Ishikawa (cell line): Measurements from ENCODE around the gene ELFN1.

Experiments used
- CEBPB ChIP-seq: IDR thresholded peaks from 2 replicates; pipeline ENCODE4 v1.6.1; 2012
- CREB1 ChIP-seq: IDR thresholded peaks from 2 replicates; pipeline ENCODE4 v1.6.1; 2012; ENCODE audit warnings: low read depth
- EGR1 ChIP-seq: IDR thresholded peaks from 2 replicates; pipeline ENCODE4 v1.6.1; 2012
- EP300 ChIP-seq: IDR thresholded peaks from 2 replicates; pipeline ENCODE4 v1.6.1; 2012; ENCODE audit warnings: borderline replicate concordance
- FOXM1 ChIP-seq: IDR thresholded peaks from 2 replicates; pipeline ENCODE4 v1.6.1; 2012; ENCODE audit warnings: low read depth, borderline replicate concordance
- NFIC ChIP-seq: IDR thresholded peaks from 2 replicates; pipeline ENCODE4 v1.6.1; 2012
- RAD21 ChIP-seq: IDR thresholded peaks from 2 replicates; pipeline ENCODE4 v1.6.1; 2012; ENCODE audit warnings: low read depth
- TAF1 ChIP-seq: IDR thresholded peaks from 2 replicates; pipeline ENCODE4 v1.6.1; 2012; ENCODE audit warnings: low read depth, mild to moderate bottlenecking
- TCF12 ChIP-seq: IDR thresholded peaks from 2 replicates; pipeline ENCODE4 v1.6.1; 2012; ENCODE audit warnings: low read depth
- TEAD4 ChIP-seq: IDR thresholded peaks from 2 replicates; pipeline ENCODE4 v1.6.1; 2012
- YY1 ChIP-seq: IDR thresholded peaks from 2 replicates; pipeline ENCODE4 v1.6.1; 2012; ENCODE audit warnings: low read depth
- ZBTB7A ChIP-seq: IDR thresholded peaks from 2 replicates; pipeline ENCODE4 v1.6.1; 2012; ENCODE audit warnings: low read depth
- TF ChIP-seq, protein P1 (sequence below): IDR thresholded peaks from 2 replicates; pipeline ENCODE4 v1.6.1; 2012
- TF ChIP-seq, protein P2 (sequence below): IDR thresholded peaks from 2 replicates; pipeline ENCODE4 v1.6.1; 2012
- TF ChIP-seq, protein P3 (sequence below): IDR thresholded peaks from 2 replicates; pipeline ENCODE4 v1.6.1; 2012; ENCODE audit warnings: low read depth, mild to moderate bottlenecking

The ELFN1 gene

DNA sequence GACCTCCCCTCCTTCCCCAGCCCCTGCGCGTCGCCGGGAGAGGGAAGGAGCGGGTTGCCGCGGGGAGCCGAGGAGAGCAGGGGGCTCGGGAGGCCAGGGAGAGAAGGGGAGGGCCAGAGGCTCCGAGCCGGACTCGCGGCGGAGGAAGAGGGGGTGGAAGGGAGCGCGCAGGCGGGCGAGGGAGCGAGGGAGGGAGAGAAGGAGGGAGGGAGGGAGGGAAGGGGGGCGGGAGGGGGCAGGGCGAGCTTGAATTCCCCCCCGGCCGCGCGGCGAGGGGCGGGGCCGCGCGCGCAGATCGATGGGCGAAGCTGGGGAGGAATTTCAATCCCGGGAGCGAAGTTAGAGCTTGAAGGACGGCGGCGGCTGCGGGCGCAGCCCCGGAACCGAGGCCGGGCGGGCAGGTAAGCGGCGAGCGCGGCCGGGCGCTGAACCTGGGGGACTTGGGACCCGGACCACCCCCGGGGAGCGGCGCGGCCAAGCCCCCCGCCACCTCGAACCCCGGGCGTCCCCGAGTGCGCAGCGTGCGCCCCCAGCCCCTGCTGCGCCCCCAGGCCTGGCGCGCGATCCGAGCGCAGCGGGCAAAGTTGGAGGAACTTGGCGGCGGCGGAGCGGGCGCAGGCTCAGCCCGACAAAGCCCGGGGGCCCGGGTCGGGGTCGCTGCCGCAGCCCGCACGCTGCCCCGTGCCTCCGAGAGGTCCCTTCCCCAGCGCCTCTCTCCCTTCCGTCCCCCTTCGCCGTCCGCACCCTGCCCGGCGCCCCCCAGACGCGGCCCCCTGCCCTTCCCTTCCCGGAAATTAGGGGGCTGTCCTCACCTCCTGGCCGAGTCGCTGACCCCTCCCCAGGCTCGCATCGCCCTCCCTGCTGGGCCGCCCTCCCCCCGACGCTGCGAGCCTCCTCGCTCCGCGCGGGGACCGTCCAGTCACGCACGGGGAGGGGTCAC lies at the start of gene ELFN1:
ELFN1 (plus strand) TSS at position 324 of the 940 bp plus-strand sequence. CDS start 74,320 bp downstream, outside the sequence.
- TF ChIP-seq ZBTB7A (0 out of 2 replicates have a peak, but pooled peaks have one; percentile 44), CEBPB (no peak)

DNA sequence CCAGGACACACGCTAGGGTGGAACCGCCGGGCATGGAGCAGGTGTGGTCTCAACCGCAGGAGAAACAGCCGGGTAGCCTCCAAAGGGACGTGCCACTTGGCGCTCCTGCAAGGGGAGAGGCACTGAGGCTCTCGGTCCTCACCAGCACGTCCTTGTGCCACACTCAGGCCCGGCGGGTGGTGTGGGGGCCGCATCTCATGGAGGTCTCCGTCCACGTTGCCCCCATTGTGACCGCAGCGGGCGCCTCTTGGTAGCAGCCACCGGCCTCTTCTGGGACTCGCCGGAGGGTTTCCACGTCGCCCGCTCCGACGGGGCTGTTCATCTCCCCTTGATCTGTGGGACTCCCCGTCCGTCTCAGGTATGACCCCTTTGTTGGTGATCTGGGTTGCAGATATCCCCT lies 49.2 kb upstream of the ELFN1 start:
- TF ChIP-seq, protein P1, sequence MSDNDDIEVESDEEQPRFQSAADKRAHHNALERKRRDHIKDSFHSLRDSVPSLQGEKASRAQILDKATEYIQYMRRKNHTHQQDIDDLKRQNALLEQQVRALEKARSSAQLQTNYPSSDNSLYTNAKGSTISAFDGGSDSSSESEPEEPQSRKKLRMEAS: no peak
- TF ChIP-seq EP300 (no peak), EGR1 (no peak)

DNA sequence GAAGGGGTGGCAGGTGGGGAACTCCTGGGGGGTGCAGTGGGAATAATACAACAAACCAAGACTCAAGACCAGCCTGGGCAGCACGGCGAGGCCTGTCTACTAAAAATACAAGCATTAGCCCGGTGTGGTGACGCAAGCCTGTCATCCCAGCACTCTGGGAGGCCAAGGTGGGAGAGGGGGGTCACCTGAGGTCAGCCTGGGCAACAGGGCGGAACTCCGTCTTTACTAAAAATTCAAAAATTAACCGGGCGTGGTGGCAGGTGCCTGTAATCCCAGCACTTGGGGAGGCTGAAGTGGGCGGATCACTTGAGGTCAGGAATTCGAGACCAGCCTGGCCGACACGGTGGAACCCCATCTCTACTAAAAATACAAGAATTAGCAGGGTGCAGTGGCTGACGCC lies 48.4 kb upstream of the ELFN1 start:
- TF ChIP-seq TCF12: no peak

DNA sequence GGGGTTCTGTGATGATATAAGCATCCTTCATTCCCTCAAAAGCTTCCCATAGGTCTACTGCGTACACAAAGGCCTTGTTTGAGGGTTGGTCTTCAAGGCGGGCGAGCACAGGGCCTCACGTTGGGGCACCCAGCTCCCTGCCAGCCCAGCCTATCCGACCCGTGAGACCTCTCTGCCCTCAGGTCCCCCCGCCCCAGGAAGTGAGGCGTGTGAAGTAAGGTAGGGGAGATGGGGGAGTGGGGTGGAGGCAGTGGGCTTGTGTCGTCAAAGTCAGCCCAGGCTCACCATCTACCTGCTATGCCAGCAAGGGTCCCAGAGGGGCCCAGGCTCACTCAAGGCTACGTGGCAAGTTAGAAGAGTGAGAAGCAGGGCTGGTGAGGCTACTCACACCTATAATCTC lies 47.6 kb upstream of the ELFN1 start:
- no peak for TF ChIP-seq FOXM1

DNA sequence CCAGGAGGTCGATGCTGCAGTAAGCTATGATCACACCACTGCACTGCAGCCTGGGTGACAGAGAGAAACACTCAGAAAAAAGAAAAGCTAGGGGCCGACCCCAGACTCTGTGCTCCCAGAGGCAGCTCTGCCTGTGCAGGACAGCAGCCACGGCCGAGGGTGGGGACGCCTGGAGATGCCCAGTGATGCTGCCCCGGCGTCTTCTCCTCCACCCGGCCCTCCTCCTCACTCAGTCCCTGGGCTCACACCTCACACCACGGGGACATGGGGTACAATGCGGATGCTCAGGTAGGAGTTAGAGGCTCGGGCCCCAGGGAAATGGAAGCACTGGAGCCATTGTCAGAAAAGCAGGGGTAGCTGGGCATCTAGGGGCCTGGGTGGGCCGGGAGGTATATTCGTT lies 46.3 kb upstream of the ELFN1 start:
- TF ChIP-seq, protein P2, sequence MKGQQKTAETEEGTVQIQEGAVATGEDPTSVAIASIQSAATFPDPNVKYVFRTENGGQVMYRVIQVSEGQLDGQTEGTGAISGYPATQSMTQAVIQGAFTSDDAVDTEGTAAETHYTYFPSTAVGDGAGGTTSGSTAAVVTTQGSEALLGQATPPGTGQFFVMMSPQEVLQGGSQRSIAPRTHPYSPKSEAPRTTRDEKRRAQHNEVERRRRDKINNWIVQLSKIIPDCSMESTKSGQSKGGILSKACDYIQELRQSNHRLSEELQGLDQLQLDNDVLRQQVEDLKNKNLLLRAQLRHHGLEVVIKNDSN: no peak

DNA sequence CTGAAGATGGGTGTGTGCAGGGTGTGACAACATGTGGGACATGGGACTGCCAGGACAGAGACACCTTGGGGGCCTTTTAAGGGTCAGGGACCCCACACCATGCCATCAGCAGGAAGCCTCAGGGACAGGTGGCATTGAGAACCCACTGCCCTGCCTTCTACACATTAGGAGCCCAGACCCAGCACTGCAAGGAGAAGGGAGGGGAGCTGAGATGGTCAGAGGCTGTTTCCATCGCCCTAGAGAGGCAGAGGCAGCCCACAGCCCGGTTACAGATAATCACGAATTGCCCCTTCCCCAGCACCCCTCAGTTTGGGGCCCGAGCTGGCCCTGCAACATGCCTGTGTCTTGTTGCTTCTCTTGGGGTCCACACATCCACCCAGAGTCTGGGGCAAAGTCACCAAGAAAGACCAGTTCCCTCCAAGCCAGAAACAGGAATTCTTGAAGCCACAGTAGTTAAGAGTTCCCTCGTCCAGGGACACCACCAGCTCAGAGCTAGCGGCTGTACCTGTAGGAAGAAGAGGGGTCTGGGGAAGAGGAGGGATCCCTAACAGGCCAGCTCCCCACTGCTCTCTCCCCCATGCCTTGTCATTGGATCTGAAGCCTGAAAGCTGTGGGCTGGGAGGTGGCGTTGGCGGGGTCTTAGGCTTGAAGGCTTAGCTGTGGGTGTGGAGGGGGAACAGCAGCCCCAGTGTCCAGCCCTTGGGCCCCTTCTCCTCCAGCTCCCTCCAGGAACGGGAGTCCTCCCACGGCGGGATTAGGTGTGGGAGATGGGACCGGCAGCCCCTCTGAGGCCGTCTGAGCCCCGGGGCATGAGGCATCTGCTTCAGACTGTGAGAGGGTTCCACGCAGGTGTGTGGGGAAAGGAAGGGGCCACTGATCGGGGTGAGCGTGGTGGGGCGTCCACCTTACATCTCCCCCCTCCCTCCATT lies 44.8 kb upstream of the ELFN1 start:
- TF ChIP-seq ZBTB7A: no peak
- TF ChIP-seq, protein P3, sequence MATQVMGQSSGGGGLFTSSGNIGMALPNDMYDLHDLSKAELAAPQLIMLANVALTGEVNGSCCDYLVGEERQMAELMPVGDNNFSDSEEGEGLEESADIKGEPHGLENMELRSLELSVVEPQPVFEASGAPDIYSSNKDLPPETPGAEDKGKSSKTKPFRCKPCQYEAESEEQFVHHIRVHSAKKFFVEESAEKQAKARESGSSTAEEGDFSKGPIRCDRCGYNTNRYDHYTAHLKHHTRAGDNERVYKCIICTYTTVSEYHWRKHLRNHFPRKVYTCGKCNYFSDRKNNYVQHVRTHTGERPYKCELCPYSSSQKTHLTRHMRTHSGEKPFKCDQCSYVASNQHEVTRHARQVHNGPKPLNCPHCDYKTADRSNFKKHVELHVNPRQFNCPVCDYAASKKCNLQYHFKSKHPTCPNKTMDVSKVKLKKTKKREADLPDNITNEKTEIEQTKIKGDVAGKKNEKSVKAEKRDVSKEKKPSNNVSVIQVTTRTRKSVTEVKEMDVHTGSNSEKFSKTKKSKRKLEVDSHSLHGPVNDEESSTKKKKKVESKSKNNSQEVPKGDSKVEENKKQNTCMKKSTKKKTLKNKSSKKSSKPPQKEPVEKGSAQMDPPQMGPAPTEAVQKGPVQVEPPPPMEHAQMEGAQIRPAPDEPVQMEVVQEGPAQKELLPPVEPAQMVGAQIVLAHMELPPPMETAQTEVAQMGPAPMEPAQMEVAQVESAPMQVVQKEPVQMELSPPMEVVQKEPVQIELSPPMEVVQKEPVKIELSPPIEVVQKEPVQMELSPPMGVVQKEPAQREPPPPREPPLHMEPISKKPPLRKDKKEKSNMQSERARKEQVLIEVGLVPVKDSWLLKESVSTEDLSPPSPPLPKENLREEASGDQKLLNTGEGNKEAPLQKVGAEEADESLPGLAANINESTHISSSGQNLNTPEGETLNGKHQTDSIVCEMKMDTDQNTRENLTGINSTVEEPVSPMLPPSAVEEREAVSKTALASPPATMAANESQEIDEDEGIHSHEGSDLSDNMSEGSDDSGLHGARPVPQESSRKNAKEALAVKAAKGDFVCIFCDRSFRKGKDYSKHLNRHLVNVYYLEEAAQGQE: no peak
- no peak for TF ChIP-seq YY1
- TF ChIP-seq CEBPB: no peak
- no peak for TF ChIP-seq NFIC
- TF ChIP-seq FOXM1: no peak
- TF ChIP-seq CREB1: no peak
- no peak for TF ChIP-seq EGR1
- TF ChIP-seq, protein P1: no peak
- no peak for TF ChIP-seq TEAD4
- TF ChIP-seq, protein P2: no peak
- no peak for TF ChIP-seq RAD21
- TF ChIP-seq TCF12: no peak
- TF ChIP-seq TAF1: no peak
- no peak for TF ChIP-seq EP300

DNA sequence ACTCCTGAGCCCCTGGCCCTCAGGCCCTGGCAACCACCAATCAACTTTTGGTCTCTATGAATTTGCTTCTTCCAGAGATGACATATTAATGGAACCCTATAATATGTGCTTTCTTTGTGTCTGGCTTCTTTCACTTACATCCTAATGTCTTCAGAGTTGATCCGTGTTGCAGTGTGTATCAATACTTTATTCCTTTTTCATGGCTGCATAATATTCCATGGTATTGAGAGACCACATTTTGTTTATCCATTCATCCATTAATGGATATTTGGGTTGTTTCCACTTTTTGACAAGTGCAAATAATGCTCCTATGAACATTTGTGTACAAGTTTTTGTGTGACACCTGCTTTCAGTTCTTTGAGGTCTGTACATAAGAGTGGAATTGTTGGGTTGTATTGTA lies 43.3 kb upstream of the ELFN1 start:
- TF ChIP-seq ZBTB7A (no peak), NFIC (no peak), FOXM1 (no peak), TEAD4 (no peak), CEBPB (no peak)
- TF ChIP-seq, protein P3: no peak
- TF ChIP-seq, protein P2: no peak
